OCI-LY3 (cell line): ENCODE data around the gene C1QTNF2.

ENCODE experiments used
- CTCF ChIP-seq: fragments of 200-600, 300-600 bp; sonication (generic); IDR thresholded peaks from 2 replicates; pipeline ENCODE4 v1.5.1; 2014; ENCODE audit warnings: antibody characterized with exemption, low read length, low read depth
- EZH2phosphoT487 ChIP-seq: fragments of 200-600 bp; shearing (Covaris generic); IDR thresholded peaks from 2 replicates; pipeline ENCODE4 v1.6.1; 2018; ENCODE audit warnings: antibody characterized with exemption, mixed run types, low read depth

GRCh38 chr5:160371294-160371693 is 868 bp upstream of the C1QTNF2 start:
- TF ChIP-seq CTCF = no peak
- no peak for TF ChIP-seq EZH2phosphoT487
